ENCODE data around the gene EME2. TPM values are rescaled to one million over a fixed set of nuclear protein-coding genes. Genes with fewer than 3 reads are reported as not detected.
A peak's percentile ranks its signal among the peaks of the same experiment; 100 is the strongest.
"Not testable (repeated sequence)": the region's sequence is repeated elsewhere in the genome, so short reads cannot be mapped to it uniquely, and the experiment has no call there.

EME2 gene
- total RNA-seq, 4 donors from 2014 or later: 12.8 to 31.8 (median 22.0) TPM

GRCh38 chr16:1793578-1794220 is 21.1 kb downstream of the EME2 start, which contains the start of gene IGFALS:
IGFALS (minus strand) TSS chr16:1793705; CDS start chr16:1793652, 53 bp downstream.
- intact Hi-C loops (cut with DNase I): no loop called here
- TF ChIP-seq CTCF (IDR thresholded peaks at IDR 0.05): no peak
- no peak for TF ChIP-seq POLR2A (IDR thresholded peaks at IDR 0.05)
- DNase-seq: no peak
- Histone ChIP-seq H3K27me3 (no peaks in the 10 kb centered on the region), H3K9me3 (no peaks in the 10 kb centered on the region), H3K4me3 (replicated peaks in 1 of 3) (no peak within 1 kb of the TSS), H3K27ac (peak within 1 kb of the TSS in 1 of 3 donors; percentile 24), H3K36me3 (peaks cover 6 to 8% of the 10 kb centered on the region in 2 donors), H3K4me1 (peaks cover 11 to 12% of the 10 kb centered on the region in 2 donors)
- WGBS, 2 donors: 40% methylated on average over 1 of the region's 28 CpGs; no CpG with 5 or more reads in 1 of the 2 donors

GRCh38 chr16:1794221-1794871 is 21.7 kb downstream of the EME2 start:
- TF ChIP-seq CTCF (IDR thresholded peaks at IDR 0.05) (no peak), POLR2A (IDR thresholded peaks at IDR 0.05) (no peak)
- intact Hi-C loops (cut with DNase I): no loop called here
- Histone ChIP-seq H3K27me3 (no peaks in the 10 kb centered on the region), H3K27ac (peak overlapping the region in 1 of 3 donors; percentile 2), H3K4me3 (replicated peaks in 1 of 3) (no peak overlapping the region), H3K9me3 (no peaks in the 10 kb centered on the region), H3K36me3 (peaks cover 0 to 1% of the 10 kb centered on the region in 2 donors), H3K4me1 (peaks cover 11 to 12% of the 10 kb centered on the region in 2 donors)
- 40 to 68% methylated on average over 4 to 13 of the region's 18 CpGs for WGBS, 2 donors
- DNase-seq: peak; percentile 79 to 80

- H3K9me3 ChIP-seq: no peaks in the 10 kb centered on the region
- peaks cover 11 to 12% of the 10 kb centered on the region in 2 donors for H3K4me1 ChIP-seq
- 79 to 83% methylated on average over 13 to 31 of the region's 32 CpGs for WGBS, 2 donors
- intact Hi-C loops (cut with DNase I): no loop called here
- no peak overlapping the region for H3K4me3 ChIP-seq (replicated peaks in 1 of 3)
- no peak overlapping the region for H3K27ac ChIP-seq
- H3K36me3 ChIP-seq: no peaks in the 10 kb centered on the region
- H3K27me3 ChIP-seq: no peaks in the 10 kb centered on the region
- no peak for DNase-seq
- TF ChIP-seq CTCF (IDR thresholded peaks at IDR 0.05) (no peak), POLR2A (IDR thresholded peaks at IDR 0.05) (no peak)
Measured at GRCh38 chr16:1794908-1795666, 22.5 kb downstream of the EME2 start.

DNA sequence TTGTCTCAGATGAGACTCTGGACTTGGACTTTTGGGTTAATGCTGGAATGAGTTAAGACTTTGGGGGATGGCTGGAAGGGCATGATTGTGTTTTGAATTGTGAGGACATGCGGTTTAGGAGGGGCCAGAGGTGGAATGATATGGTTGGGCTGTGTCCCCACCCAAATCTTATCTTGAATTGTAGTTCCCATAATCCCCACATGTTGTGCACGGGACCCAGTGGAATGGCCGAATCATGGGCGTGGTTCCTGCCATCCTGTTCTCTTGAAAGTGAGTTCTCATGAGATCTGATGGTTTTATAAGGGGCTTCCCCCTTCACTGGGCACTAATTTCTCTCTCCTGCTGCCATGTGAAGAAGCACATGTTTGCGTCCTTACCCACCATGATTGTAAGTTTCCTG is 26.7 kb downstream of the EME2 start:
- DNase-seq; intact Hi-C loops (cut with DNase I); H3K27ac ChIP-seq; H3K9me3 ChIP-seq; H3K36me3 ChIP-seq; H3K4me1 ChIP-seq; H3K4me3 ChIP-seq (replicated peaks in 1 of 3); H3K27me3 ChIP-seq: not testable (repeated sequence)
- 77 to 81% methylated on average over 5 of the region's 5 CpGs for WGBS, 2 donors

- Histone ChIP-seq H3K27me3 (no peaks in the 10 kb centered on the region), H3K4me3 (replicated peaks in 1 of 3) (no peak overlapping the region), H3K4me1 (no peaks in the 10 kb centered on the region), H3K36me3 (no peaks in the 10 kb centered on the region), H3K27ac (no peak overlapping the region), H3K9me3 (no peaks in the 10 kb centered on the region)
- intact Hi-C loops (cut with DNase I): no loop called here
- TF ChIP-seq CTCF (IDR thresholded peaks at IDR 0.05) (no peak), POLR2A (IDR thresholded peaks at IDR 0.05) (no peak)
- DNase-seq: no peak
- WGBS, 2 donors: 88% methylated on average over 10 of the region's 10 CpGs
Measured at GRCh38 chr16:1800701-1801100, 28.1 kb downstream of the EME2 start.

Data from thyroid gland (tissue), 4 donors.